Measurements from ENCODE around the gene ASL.
"Not testable (repeated sequence)": the region's sequence is repeated elsewhere in the genome, so short reads cannot be mapped to it uniquely, and the experiment has no call there.

The ASL gene

GRCh38 chr7:66123175-66123528 is 47.5 kb downstream of the ASL start:
- no peak for DNase-seq

- DNase-seq = not testable (repeated sequence)
These were observed 48.9 kb downstream of the ASL start for GRCh38 chr7:66124569-66124861.

GRCh38 chr7:66125052-66125694 is 49.6 kb downstream of the ASL start:
- DNase-seq = no peak

- not testable (repeated sequence) for DNase-seq
These were observed 50.2 kb downstream of the ASL start for GRCh38 chr7:66125781-66126352.

GRCh38 chr7:66127172-66127571 is 51.6 kb downstream of the ASL start:
- not testable (repeated sequence) for DNase-seq

GRCh38 chr7:66138994-66139752 is 63.6 kb downstream of the ASL start:
- DNase-seq = no peak

- DNase-seq = peak in 1 of 2 experiments; percentile 33
These were observed 65.3 kb downstream of the ASL start for GRCh38 chr7:66140924-66141323.

- no peak for DNase-seq
These were observed 66.7 kb downstream of the ASL start for GRCh38 chr7:66142334-66142733.

GRCh38 chr7:66142996-66143395 is 67.4 kb downstream of the ASL start:
- no peak for DNase-seq
